GM12865 (cell line): Measurements from ENCODE around the gene HOXB6.

ENCODE experiments used
- DNase-seq: peaks from one replicate; pipeline ENCODE4 v3.0.0; 2010; ENCODE audit warnings: low read depth
- H3K4me3 ChIP-seq: 2 replicates; pipeline ENCODE4 v1.5.1; 2011; ENCODE audit warnings: mild to moderate bottlenecking, low read depth, low read length, control low read depth
- CTCF ChIP-seq: IDR thresholded peaks from 2 replicates; pipeline ENCODE4 v1.5.1; 2011; ENCODE audit warnings: low read length, control low read depth, low read depth, inconsistent platforms; ENCODE audit not compliant: insufficient read depth; ENCODE audit errors: missing control alignments

HOXB6 gene

GRCh38 chr17:48624544-48625494, 20.0 kb upstream of the HOXB6 start:
- no peak for TF ChIP-seq CTCF
- no peak for DNase-seq
- H3K4me3 ChIP-seq, result no peak overlapping the region; the same call in 1 of the 2 replicates

GRCh38 chr17:48624118-48624517, 19.3 kb upstream of the HOXB6 start:
- no peak for DNase-seq
- TF ChIP-seq CTCF, result no peak
- H3K4me3 ChIP-seq, result no peak overlapping the region

- DNase-seq, result no peak
- no peak overlapping the region for H3K4me3 ChIP-seq
- no peak for TF ChIP-seq CTCF
Observed at GRCh38 chr17:48623583-48623982, 18.8 kb upstream of the HOXB6 start.

GRCh38 chr17:48622857-48623256, 18.1 kb upstream of the HOXB6 start:
- H3K4me3 ChIP-seq, result no peak overlapping the region
- DNase-seq, result no peak
- no peak for TF ChIP-seq CTCF

GRCh38 chr17:48621410-48622392, 16.9 kb upstream of the HOXB6 start:
- H3K4me3 ChIP-seq, result no peak overlapping the region
- no peak for TF ChIP-seq CTCF
- no peak for DNase-seq

- H3K4me3 ChIP-seq, result no peak overlapping the region
- no peak for DNase-seq
- TF ChIP-seq CTCF, result no peak
Observed at GRCh38 chr17:48620461-48621139, 15.8 kb upstream of the HOXB6 start.
